K562 (cell line): ENCODE measurements around the gene PELI2. TPM values are rescaled to one million over a fixed set of nuclear protein-coding genes. Genes with fewer than 3 reads are reported as not detected.

Experiments used
- ATAC-seq: fragments of 200-7000 bp; cut with Tn5 transposase; 3 replicates; pipeline ENCODE4 v1.9.1; 2020; ENCODE audit warnings: moderate library complexity
- BruUV-seq: library from RNA; stranded (reverse); fragments of 400-500 nt; replicated peaks from 2 replicates; lab custom pipeline; 2021; lab: Mats Ljungman, UMichigan
- CTCF ChIA-PET: fragments of 300-600 bp; formaldehyde crosslinking; extraction: SDS; loops from one replicate; lab custom pipeline; 2021; ENCODE audit warnings: low intra/inter-chr PET ratio; lab: Yijun Ruan, JAX
- POLR2A ChIA-PET: fragments of 300-600, 350-650 bp; sonication (Branson Sonifier 250); formaldehyde crosslinking; extraction: SDS; loops from one replicate; lab custom pipeline; 2021; ENCODE audit warnings: antibody characterized with exemption, inconsistent platforms; lab: Yijun Ruan, JAX
- DNase-seq, 4 experiments: peaks; one replicate each; pipeline versions ENCODE4 v3.0.0 to v3.0.0-alpha.2; 2011 to 2018; ENCODE audit warnings: low spot score in 3 of 4, mixed read lengths in 3 of 4; ENCODE audit errors: extremely low read depth in 1 of 4
- FAIRE-seq: peaks from 2 replicates; lab custom pipeline; 2011; peaks lifted over from hg19 to GRCh38; lab: Jason Lieb, UNC
- H2AFZ ChIP-seq: 2 replicates; pipeline ENCODE4 v1.6.0; 2011; ENCODE audit warnings: low read depth, low read length, control low read depth, inconsistent platforms
- H3K27ac ChIP-seq: fragments of 200-600 bp; 3 replicates; pipeline ENCODE4 v1.8.0; 2011; ENCODE audit warnings: low read depth, mild to moderate bottlenecking, control low read depth, inconsistent platforms, low read length, moderate library complexity, mixed read lengths; ENCODE audit errors: extremely low read depth
- H3K27me3 ChIP-seq, 2 experiments: fragments of 300-600 bp in 1 of 2; 2 replicates in 1 of 2; 3 replicates in 1 of 2; pipeline versions ENCODE4 v1.6.0 to v1.8.0; 2011; ENCODE audit warnings: inconsistent platforms in 2 of 2, low read length in 2 of 2, mild to moderate bottlenecking in 1 of 2, mixed read lengths in 1 of 2, moderate library complexity in 1 of 2; ENCODE audit not compliant: control insufficient read depth in 2 of 2, insufficient read depth in 2 of 2
- H3K36me3 ChIP-seq: fragments of 300-600 bp; 3 replicates; pipeline ENCODE4 v1.8.0; 2011; ENCODE audit warnings: mild to moderate bottlenecking, low read length, inconsistent platforms; ENCODE audit not compliant: control insufficient read depth, insufficient read depth
- H3K4me1 ChIP-seq, 2 experiments: fragments of 200-600 bp in 1 of 2; replicated peaks in 1 of 2; 2 replicates in 1 of 2; 3 replicates in 1 of 2; pipeline versions ENCODE4 v1.5.1 to v1.8.0; 2011; ENCODE audit warnings: inconsistent platforms in 2 of 2, low read length in 2 of 2, mild to moderate bottlenecking in 1 of 2, mixed read lengths in 1 of 2, moderate library complexity in 1 of 2; ENCODE audit not compliant: control insufficient read depth in 2 of 2, insufficient read depth in 2 of 2
- H3K4me2 ChIP-seq: 2 replicates; pipeline ENCODE4 v1.6.1; 2011; ENCODE audit warnings: low read length, control low read depth, inconsistent platforms, mixed read lengths; ENCODE audit not compliant: insufficient read depth
- H3K4me3 ChIP-seq: fragments of 200-600 bp; sonication (generic), shearing (Covaris generic); 2 replicates; pipeline ENCODE4 v1.5.1; 2016; ENCODE audit warnings: control low read depth, inconsistent platforms
- H3K79me2 ChIP-seq: fragments of 200-600 bp; 3 replicates; pipeline ENCODE4 v1.8.0; 2011; ENCODE audit warnings: low read length, inconsistent platforms; ENCODE audit not compliant: control insufficient read depth, insufficient read depth
- H3K9ac ChIP-seq, 2 experiments: 2 replicates each; pipeline versions ENCODE4 v1.6.0 to v1.6.1; 2011; ENCODE audit warnings: low read depth in 2 of 2, low read length in 2 of 2, control low read depth in 1 of 2, inconsistent platforms in 1 of 2, mild to moderate bottlenecking in 1 of 2, mixed read lengths in 1 of 2; ENCODE audit not compliant: insufficient read depth in 1 of 2
- H3K9me1 ChIP-seq: one replicate; pipeline ENCODE4 v1.6.0; 2011; ENCODE audit warnings: inconsistent platforms, mild to moderate bottlenecking, low read length, moderate library complexity; ENCODE audit not compliant: control insufficient read depth, insufficient read depth
- H3K9me3 ChIP-seq: replicated peaks from 2 replicates; pipeline ENCODE4 v1.5.1; 2011; ENCODE audit warnings: low read depth, low read length, inconsistent platforms; ENCODE audit not compliant: control insufficient read depth, insufficient read depth
- H4K20me1 ChIP-seq: replicated peaks from 2 replicates; pipeline ENCODE4 v1.6.1; 2011; ENCODE audit warnings: low read length, inconsistent platforms, mixed read lengths; ENCODE audit not compliant: control insufficient read depth, insufficient read depth
- HIVEP1 ChIP-seq: fragments of 250-450 bp; sonication (Bioruptor Pico); IDR thresholded peaks from 2 replicates; pipeline ENCODE4 v1.4.0; 2020; ENCODE audit warnings: mild to moderate bottlenecking
- KHSRP ChIP-seq: fragments of 450-650 bp; IDR thresholded peaks from 2 replicates; pipeline ENCODE4 v1.6.1; 2017
- PHB2 ChIP-seq: fragments of 450-650 bp; IDR thresholded peaks from 2 replicates; pipeline ENCODE4 v1.6.1; 2017; ENCODE audit warnings: low read depth
- RBM39 ChIP-seq: fragments of 200-400 bp; formaldehyde crosslinking; optimal IDR thresholded peaks from 2 replicates; pipeline ENCODE3; 2018; ENCODE audit warnings: low read depth, low read length
- SMARCE1 ChIP-seq: fragments of 450-650 bp; IDR thresholded peaks from 2 replicates; pipeline ENCODE4 v1.7.1; 2016; ENCODE audit warnings: mild to moderate bottlenecking
- ZNF583 ChIP-seq: fragments of 250-450 bp; sonication (Bioruptor Pico); IDR thresholded peaks from 2 replicates; pipeline ENCODE4 v1.4.0; 2020
- WGBS: fragments of 100-300 bp; shearing (Covaris generic); methylation state at CpG from one replicate; pipeline ENCODE4 v1.1.6; 2016; ENCODE audit warnings: low coverage, mixed read lengths; ENCODE audit not compliant: insufficient coverage; ENCODE audit errors: missing lambda C conversion rate; 5-methylcytosine and 5-hydroxymethylcytosine counted together
- in situ Hi-C: fragments of 300-500 bp; cut with MboI; formaldehyde crosslinking; loops from 4 replicates; pipeline ENCODE4 v1.15.0; 2018; ENCODE audit warnings: inconsistent platforms, mixed read lengths
- intact Hi-C: fragments of 100-400 bp; cut with micrococcal nuclease; formaldehyde crosslinking; loops from 2 replicates; pipeline ENCODE4 v1.14.2; 2022
- polyA plus RNA-seq, 8 experiments: library from polyadenylated mRNA; depleted of rRNA in 4 of 8; stranded (reverse) in 5 of 8; unstranded in 3 of 8; fragments of >200 nt; fragmentation: Nextera tagmentation in 2 of 8; fragmentation: Illumina TruSeq in 1 of 8; extraction: Ambion mirVana in 2 of 8; extraction: Trizol in 1 of 8; gene quantifications; 2 replicates each; pipeline versions ENCODE4 v1.2.1 to v1.2.3, GENCODE V29; 2011 to 2014; ENCODE audit warnings: inconsistent platforms in 1 of 8, missing spikeins in 1 of 8
- total RNA-seq, 7 experiments: library from RNA; depleted of rRNA in 6 of 7; stranded (reverse); fragments of >200 nt in 6 of 7; fragmentation: Illumina TruSeq in 2 of 7; extraction: Trizol in 2 of 7; gene quantifications; 2 replicates each; pipeline versions ENCODE4 v1.2.1 to v1.2.3, GENCODE V29; 2011 to 2021; ENCODE audit warnings: low replicate concordance in 1 of 7

The PELI2 gene
- total and polyA plus RNA-seq, 9 of the 15 experiments (the other 6 are each of a cell fraction or from before 2014, with no cell fraction given) = 0.20 to 1.5 (median 0.44) TPM

DNA sequence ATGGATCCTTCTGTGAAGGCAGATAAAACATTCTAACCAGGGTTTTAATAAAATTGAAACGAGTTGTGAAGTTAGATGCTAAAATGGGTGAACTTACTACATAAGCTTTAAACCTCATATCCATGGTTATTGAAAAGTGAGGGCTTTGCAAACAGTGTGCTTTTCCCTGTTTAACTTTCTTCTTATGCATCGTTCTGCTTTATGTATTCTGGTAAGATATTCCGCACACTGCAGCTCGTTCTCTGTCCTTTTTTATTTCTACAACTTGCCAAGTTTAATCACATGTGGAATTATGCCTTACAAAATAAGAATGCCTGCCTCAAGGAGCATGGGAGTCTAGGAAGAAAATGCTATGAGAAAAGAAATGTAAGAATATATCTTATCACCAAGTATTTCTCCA is 30.9 kb downstream of the PELI2 start:
- ATAC-seq = no peak
- DNase-seq = no peak
- FAIRE-seq = no peak
- CTCF ChIA-PET = no interaction called here
- WGBS = 4% methylated on average over 4 of the region's 4 CpGs
- POLR2A ChIA-PET = no interaction called here
- no peak overlapping the region for H3K27ac ChIP-seq
- TF ChIP-seq PHB2 (no peak), ZNF583 (CRISPR knock-in tag) (no peak)
- intact Hi-C loops = no loop called here
- no peaks in the 10 kb centered on the region for H3K36me3 ChIP-seq
- no TSS peak for BruUV-seq
- no peaks in the 10 kb centered on the region for H3K9me1 ChIP-seq
- no peak overlapping the region for H3K4me2 ChIP-seq
- in situ Hi-C loops = no loop called here
- H3K4me3 ChIP-seq = no peak overlapping the region
- no peaks in the 10 kb centered on the region for H3K79me2 ChIP-seq
- no peaks in the 10 kb centered on the region for H3K4me1 ChIP-seq
- H3K9ac ChIP-seq = no peak overlapping the region
- no peaks in the 10 kb centered on the region for H3K9me3 ChIP-seq
- no peak overlapping the region for H2AFZ ChIP-seq
- H4K20me1 ChIP-seq = no peaks in the 10 kb centered on the region
- peaks cover 2 to 4% of the 10 kb centered on the region in 2 experiments; a peak in 1 of 5 replicates for H3K27me3 ChIP-seq

DNA sequence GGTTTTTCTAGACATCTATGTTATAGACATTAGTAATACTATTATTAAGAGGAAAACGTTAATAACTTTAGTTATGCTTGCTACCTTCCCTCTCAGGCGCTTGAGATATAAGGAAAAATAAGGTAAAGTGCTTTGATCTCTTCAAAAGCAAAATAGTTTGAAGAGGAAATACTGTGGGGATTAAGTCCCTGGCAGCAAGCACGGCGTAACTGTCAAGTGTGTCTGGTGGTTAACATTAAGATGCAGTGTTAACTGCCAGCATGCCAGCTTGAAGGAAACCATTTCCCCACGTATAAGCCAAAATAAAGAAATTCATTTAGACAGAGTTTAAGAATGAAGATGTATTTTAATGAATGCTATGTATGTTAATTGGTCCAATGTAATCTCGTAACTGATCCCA is 31.8 kb downstream of the PELI2 start:
- Histone ChIP-seq H4K20me1 (no peaks in the 10 kb centered on the region), H3K9me3 (no peaks in the 10 kb centered on the region), H3K4me2 (no peak overlapping the region), H3K36me3 (no peaks in the 10 kb centered on the region), H3K4me1 (no peaks in the 10 kb centered on the region), H3K4me3 (no peak overlapping the region), H3K79me2 (no peaks in the 10 kb centered on the region), H3K27me3 (peaks cover 2 to 4% of the 10 kb centered on the region in 2 experiments; a peak in 1 of 5 replicates), H3K27ac (no peak overlapping the region), H2AFZ (no peak overlapping the region), H3K9me1 (no peaks in the 10 kb centered on the region), H3K9ac (no peak overlapping the region)
- in situ Hi-C loops (no loop called here), intact Hi-C loops (no loop called here)
- ATAC-seq (no peak), DNase-seq (no peak), FAIRE-seq (no peak)
- TF ChIP-seq SMARCE1 = no peak
- TF ChIP-seq KHSRP = no peak
- no peak for TF ChIP-seq RBM39
- TF ChIP-seq HIVEP1 (CRISPR knock-in tag) = no peak
- no TSS peak for BruUV-seq
- WGBS = 1% methylated on average over 6 of the region's 6 CpGs
- ChIA-PET POLR2A (no interaction called here), CTCF (no interaction called here)
